Activated CD4-positive, alpha-beta T cell treated with anti-CD3 and anti-CD28 coated beads, Interleukin-2, amount 10 ng/mL, durations not matched to agents 7 days and 5 days (primary cell): Measurements from ENCODE around the gene TSPYL4. TPM values are rescaled to one million over a fixed set of nuclear protein-coding genes. Genes with fewer than 3 reads are reported as not detected.

Experiments
- CTCF ChIA-PET: fragments of 350-600 bp; sonication (Branson Sonifier 250); formaldehyde crosslinking; loops from one replicate; lab custom pipeline; 2021; ENCODE audit warnings: antibody characterized with exemption; lab: Charles Lee
- POLR2A ChIA-PET: fragments of 350-600 bp; sonication (Branson Sonifier 250); formaldehyde crosslinking; loops from one replicate; lab custom pipeline; 2021; ENCODE audit warnings: antibody characterized with exemption; lab: Charles Lee
- DNase-seq: peaks from one replicate; pipeline ENCODE4 v3.0.0-alpha.2; 2020
- H3K27ac Mint-ChIP-seq: one replicate; pipeline ENCODE4 v1.8.0; 2021; ENCODE audit warnings: mild to moderate bottlenecking, moderate library complexity, mixed read lengths
- H3K27me3 Mint-ChIP-seq: one replicate; pipeline ENCODE4 v1.8.0; 2021; ENCODE audit warnings: mixed read lengths
- H3K36me3 Mint-ChIP-seq: one replicate; pipeline ENCODE4 v1.8.0; 2021; ENCODE audit warnings: low read depth, mixed read lengths
- H3K4me1 Mint-ChIP-seq: one replicate; pipeline ENCODE4 v1.8.0; 2021; ENCODE audit warnings: mixed read lengths
- H3K4me3 Mint-ChIP-seq: one replicate; pipeline ENCODE4 v1.8.0; 2021; ENCODE audit warnings: mild to moderate bottlenecking, moderate library complexity, mixed read lengths
- H3K9me3 Mint-ChIP-seq: one replicate; pipeline ENCODE4 v1.8.0; 2021; ENCODE audit warnings: mixed read lengths
- total RNA-seq, 2 experiments: library from RNA; stranded (reverse); gene quantifications; one replicate each; pipeline ENCODE4 v1.2.3, GENCODE V29; 2021

TSPYL4 gene
- total RNA-seq, 2 experiments from 2014 or later: 17.0 to 18.8 TPM

DNA sequence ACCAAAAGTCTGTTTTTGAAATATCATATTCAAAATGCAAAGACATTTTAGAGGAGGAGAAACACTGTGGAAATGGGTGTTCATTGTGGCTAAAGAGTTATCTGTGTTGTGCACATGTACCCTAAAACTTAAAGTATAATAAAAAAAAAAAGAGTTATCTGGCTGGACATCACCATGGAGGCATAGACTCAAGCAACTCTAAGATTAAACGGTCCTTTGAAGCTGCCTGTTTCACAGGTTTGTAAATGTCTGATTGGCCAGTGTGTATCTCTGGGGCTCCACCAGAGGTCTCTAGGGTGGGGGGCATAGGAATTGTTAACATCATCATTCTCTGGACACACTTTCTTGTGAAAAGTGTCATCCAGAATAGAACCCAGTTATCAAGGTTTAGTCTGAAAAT is 39.2 kb downstream of the TSPYL4 start:
- Mint-ChIP-seq H3K4me3 (no peak overlapping the region), H3K27me3 (no peaks in the 10 kb centered on the region), H3K9me3 (no peaks in the 10 kb centered on the region), H3K4me1 (no peaks in the 10 kb centered on the region), H3K27ac (no peak overlapping the region), H3K36me3 (no peaks in the 10 kb centered on the region)
- POLR2A ChIA-PET: no interaction called here
- CTCF ChIA-PET: no interaction called here
- DNase-seq: no peak

DNA sequence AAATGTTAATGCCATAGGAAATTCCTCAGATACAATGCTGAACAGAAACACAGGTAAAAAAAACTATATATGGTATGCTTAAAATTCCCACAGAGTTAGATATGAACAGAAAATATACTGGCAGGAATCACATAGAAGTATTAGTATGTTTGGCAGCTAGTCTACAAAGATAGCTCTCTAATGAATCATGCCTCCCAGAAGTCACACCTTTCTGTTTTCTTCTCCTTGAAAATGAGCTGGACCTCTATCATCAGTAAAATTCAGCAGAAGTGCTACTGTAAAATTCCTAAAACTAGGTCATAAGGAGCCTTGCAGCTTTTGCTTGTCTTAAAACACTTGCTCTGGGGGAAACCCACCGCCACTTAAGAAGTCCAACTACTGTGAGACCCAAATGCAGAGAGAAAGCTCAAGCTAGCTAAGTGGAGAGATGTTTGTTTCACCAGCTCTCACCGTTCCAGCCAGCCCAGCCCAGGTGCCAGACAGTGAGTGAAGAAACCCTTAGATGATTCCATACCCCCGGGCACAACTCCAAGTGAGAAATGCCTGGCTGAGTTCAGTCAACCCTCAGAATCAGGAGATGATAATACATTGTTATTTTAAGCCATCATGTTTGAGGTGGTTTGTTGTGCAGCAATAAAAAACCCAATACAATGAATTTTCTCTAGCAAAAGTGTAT is 43.0 kb downstream of the TSPYL4 start:
- ChIA-PET CTCF (no interaction called here), POLR2A (interaction anchor here (0.6 kb wide), 1 partner anchor 10 kb away, joined by 4 read pairs; no protein-coding TSS in a partner anchor)
- no peaks in the 10 kb centered on the region for H3K27me3 Mint-ChIP-seq
- H3K4me3 Mint-ChIP-seq: no peak overlapping the region
- no peak for DNase-seq
- no peak overlapping the region for H3K27ac Mint-ChIP-seq
- H3K9me3 Mint-ChIP-seq: no peaks in the 10 kb centered on the region
- H3K36me3 Mint-ChIP-seq: no peaks in the 10 kb centered on the region
- peaks cover 2% of the 10 kb centered on the region for H3K4me1 Mint-ChIP-seq

DNA sequence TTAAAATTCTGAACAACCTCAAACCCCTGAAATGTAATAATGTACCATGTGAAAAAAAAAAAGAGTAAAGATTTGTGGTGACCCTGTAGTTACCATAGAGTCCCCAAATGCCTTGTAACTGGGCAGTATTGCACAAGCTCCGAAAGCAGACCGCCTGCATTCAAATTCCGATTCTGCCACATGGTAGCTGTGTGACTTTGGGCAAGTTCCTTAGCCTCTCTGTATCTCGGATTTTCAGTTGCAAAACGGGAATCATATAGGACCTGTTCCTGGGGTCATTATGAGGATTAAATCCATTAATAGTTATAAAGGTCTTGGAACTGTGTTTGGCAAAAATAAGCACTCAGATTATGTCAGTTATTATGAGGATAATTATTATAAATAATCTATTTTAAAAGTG is 43.6 kb downstream of the TSPYL4 start:
- H3K4me3 Mint-ChIP-seq: no peak overlapping the region
- H3K4me1 Mint-ChIP-seq: peaks cover 2% of the 10 kb centered on the region
- ChIA-PET CTCF (no interaction called here), POLR2A (interaction anchor here (0.6 kb wide), 1 partner anchor 11 kb away, joined by 4 read pairs; no protein-coding TSS in a partner anchor)
- H3K27me3 Mint-ChIP-seq: no peaks in the 10 kb centered on the region
- no peaks in the 10 kb centered on the region for H3K36me3 Mint-ChIP-seq
- no peaks in the 10 kb centered on the region for H3K9me3 Mint-ChIP-seq
- no peak overlapping the region for H3K27ac Mint-ChIP-seq
- DNase-seq: no peak

DNA sequence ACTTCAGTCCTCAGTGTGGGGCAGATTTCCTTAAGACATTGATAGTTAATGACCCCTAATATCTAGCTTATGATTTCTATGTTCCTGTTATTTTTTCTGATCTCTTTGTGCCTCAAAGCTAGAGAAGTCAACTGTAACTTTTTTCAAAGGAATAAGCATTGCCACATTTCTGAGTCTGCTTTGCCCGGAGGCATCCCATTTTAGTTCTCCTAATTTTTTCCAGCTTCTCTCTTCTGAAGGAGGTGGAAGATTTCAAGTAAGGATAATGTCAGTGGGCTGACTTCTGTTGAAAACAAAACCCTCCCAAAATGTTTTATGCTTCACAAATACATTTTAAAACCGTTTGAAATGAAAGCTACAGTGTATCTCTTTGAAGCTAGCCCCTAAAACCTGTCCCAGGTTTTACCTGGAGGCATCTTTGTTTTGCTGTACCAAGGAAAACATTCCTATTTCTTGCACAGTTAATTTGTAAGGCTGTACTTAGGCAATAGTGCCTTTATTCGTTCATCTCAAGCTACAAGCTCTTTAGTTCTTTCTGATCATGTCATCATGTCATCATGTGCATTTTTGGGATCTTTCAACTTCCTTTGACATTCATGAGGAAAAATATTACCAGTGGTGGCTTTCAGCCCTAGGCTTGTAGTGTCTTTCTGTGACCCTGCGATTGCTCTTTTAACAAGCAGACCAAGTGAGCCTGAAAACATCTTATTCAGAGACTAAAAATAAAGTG is 45.7 kb downstream of the TSPYL4 start:
- CTCF ChIA-PET: interaction anchor here (0.8 kb wide), 1 partner anchor 9 kb away, joined by 3 read pairs; no protein-coding TSS in a partner anchor

DNA sequence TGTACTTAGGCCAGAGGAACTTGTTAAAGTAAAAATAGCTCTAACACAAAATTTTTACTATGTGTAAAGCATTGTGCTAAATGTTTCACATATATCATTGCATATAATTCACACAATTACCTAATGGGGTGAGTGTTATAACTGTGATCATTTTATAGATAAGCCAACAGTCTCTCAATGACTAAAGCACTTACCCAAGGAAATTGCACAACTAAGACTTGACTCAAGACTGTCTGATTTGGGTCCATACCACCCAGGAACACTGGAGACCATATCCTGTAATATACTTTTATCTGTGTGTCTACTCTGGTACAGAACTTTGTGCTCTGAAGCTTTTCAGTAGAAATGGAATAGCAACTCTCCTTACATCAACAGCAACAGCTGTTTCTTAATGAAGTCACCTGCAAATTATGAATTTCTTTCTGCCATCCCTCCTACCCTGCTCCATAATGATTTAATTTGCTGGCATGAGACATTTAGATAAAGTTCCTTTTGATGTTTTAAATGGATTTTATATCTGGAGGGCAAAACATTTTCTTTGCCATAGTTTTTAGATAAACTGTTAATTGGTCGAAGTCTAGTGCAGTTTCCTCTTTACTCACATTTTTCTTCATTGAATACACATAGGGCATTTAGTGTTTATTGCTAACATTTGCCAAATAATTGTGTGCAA is 47.5 kb downstream of the TSPYL4 start:
- Mint-ChIP-seq H3K4me1 (peaks cover 4% of the 10 kb centered on the region), H3K27me3 (no peaks in the 10 kb centered on the region), H3K4me3 (no peak overlapping the region), H3K27ac (no peak overlapping the region), H3K9me3 (no peaks in the 10 kb centered on the region), H3K36me3 (no peaks in the 10 kb centered on the region)
- POLR2A ChIA-PET: no interaction called here
- DNase-seq: no peak
- CTCF ChIA-PET: no interaction called here

More for the DNA sequence above, 45.7 kb downstream of the TSPYL4 start:
- POLR2A ChIA-PET: no interaction called here
- no peak overlapping the region for H3K27ac Mint-ChIP-seq
- DNase-seq: no peak
- H3K9me3 Mint-ChIP-seq: no peaks in the 10 kb centered on the region
- peaks cover 4% of the 10 kb centered on the region for H3K4me1 Mint-ChIP-seq
- H3K27me3 Mint-ChIP-seq: no peaks in the 10 kb centered on the region
- no peak overlapping the region for H3K4me3 Mint-ChIP-seq
- H3K36me3 Mint-ChIP-seq: no peaks in the 10 kb centered on the region

DNA sequence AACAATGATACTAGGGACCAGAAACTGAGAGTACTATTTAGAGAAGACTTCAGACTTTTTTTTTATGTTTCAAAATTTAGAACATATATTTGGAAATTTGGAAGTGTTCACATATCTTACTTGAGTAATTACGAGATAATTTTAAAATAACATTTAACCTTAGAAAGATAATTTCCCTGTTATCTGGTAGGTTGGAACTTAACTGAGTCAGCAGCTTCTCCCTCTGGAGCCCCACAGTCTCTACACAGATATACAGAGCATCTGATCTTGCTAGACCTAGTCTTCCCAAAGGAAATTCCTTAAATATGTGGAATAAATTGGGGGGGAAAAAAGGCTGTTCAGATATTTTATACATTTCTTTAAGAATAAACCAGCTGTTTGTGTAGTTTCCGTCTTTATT is 48.6 kb downstream of the TSPYL4 start:
- no peaks in the 10 kb centered on the region for H3K36me3 Mint-ChIP-seq

DNA sequence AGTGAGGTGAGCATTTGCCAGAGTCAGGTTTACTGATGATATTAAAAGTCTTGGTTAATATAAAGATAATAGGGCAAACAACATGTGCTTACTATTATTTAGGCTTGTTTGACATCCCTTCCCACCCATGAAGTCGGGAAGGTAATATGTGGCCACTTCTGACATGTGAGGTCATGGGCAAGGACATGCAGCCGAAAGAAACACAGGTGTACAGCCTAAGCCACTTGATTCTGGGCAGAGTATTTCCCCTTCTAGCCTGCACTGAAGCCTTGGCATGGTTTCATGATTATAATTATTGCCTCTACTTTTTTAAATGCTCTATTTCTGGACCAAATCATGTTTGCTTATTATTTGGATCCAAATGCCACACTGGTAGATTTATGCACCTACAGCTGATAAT is 52.3 kb downstream of the TSPYL4 start:
- Mint-ChIP-seq H3K27ac (no peak overlapping the region), H3K36me3 (no peaks in the 10 kb centered on the region), H3K27me3 (no peaks in the 10 kb centered on the region), H3K4me3 (no peak overlapping the region), H3K4me1 (peaks cover 1% of the 10 kb centered on the region), H3K9me3 (no peaks in the 10 kb centered on the region)
- DNase-seq: no peak
- POLR2A ChIA-PET: no interaction called here
- CTCF ChIA-PET: no interaction called here

More for the DNA sequence above, 48.6 kb downstream of the TSPYL4 start:
- Mint-ChIP-seq H3K4me3 (no peak overlapping the region), H3K4me1 (peaks cover 4% of the 10 kb centered on the region), H3K27me3 (no peaks in the 10 kb centered on the region), H3K27ac (no peak overlapping the region), H3K9me3 (no peaks in the 10 kb centered on the region)
- ChIA-PET POLR2A (no interaction called here), CTCF (no interaction called here)
- no peak for DNase-seq

DNA sequence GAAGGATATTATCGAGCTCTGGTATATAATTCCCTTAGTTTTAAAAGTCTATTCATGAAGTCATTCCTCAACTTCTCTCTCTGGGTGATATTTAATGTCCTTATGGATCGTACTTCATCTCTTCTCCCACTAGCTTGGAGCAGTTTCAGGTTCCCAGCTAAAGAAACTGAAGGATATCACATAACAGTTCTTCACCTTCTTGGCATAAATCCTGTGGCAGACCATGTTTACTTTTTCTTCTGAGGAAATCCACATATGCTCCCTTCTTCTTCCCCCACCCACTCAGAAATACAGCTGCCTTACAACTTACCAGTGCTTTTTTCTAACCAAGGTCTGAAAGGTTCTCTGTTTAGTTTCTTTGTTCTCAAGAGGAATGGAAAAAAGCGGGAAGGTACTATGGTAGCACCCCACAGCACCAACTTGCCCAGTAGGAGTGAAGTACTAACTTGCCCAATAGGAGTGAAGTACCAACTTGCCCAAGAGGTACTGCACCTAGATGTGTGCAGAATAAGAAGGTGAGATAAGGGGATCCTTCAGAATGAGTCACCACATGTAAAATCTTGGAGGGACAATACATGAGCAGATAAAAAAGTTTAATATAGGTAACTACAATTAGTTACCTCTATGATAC is 53.1 kb downstream of the TSPYL4 start:
- ChIA-PET POLR2A (no interaction called here), CTCF (no interaction called here)
- Mint-ChIP-seq H3K4me3 (no peak overlapping the region), H3K4me1 (peaks cover 1% of the 10 kb centered on the region), H3K36me3 (no peaks in the 10 kb centered on the region), H3K9me3 (no peaks in the 10 kb centered on the region), H3K27ac (no peak overlapping the region), H3K27me3 (no peaks in the 10 kb centered on the region)
- DNase-seq: no peak

Other genes starting within 250 kb of the TSPYL4 start
- gene FRK, start 193.2 kb downstream of the TSPYL4 start, total RNA-seq: under 1 TPM; 0.02 TPM
- gene NT5DC1, start 153.2 kb downstream of the TSPYL4 start, total RNA-seq: 10 to 100 TPM; 30.2 to 31.7 TPM
- gene COL10A1, start 127.9 kb downstream of the TSPYL4 start, total RNA-seq: not detected
- gene TSPYL1, start 25.9 kb upstream of the TSPYL4 start, total RNA-seq: 10 to 100 TPM; 37.8 to 39.4 TPM
- 1 to 10 TPM; 3.6 to 4.2 TPM for gene DSE, start 116.9 kb upstream of the TSPYL4 start, total RNA-seq
- gene CALHM6, start 207.3 kb upstream of the TSPYL4 start, total RNA-seq: 10 to 100 TPM in 1 of 2 experiments, 1 to 10 TPM in 1; 7.7 to 10.3 TPM